H9 (cell line): ENCODE data around the gene F7. TPM values are rescaled to one million over a fixed set of nuclear protein-coding genes. Genes with fewer than 3 reads are reported as not detected.
A peak's percentile ranks its signal among the peaks of the same experiment; 100 is the strongest.

Experiments used
- DNase-seq: peaks from one replicate; pipeline ENCODE4 v3.0.0-alpha.2; 2017
- H2AFZ ChIP-seq: one replicate; pipeline ENCODE4 v1.6.1; 2013; ENCODE audit warnings: mild to moderate bottlenecking, low read length, control low read depth, moderate library complexity
- H2AK5ac ChIP-seq: 2 replicates; pipeline ENCODE4 v1.6.1; 2013; ENCODE audit warnings: low read length, control low read depth, mixed read lengths; ENCODE audit not compliant: insufficient read length
- H2BK120ac ChIP-seq: one replicate; pipeline ENCODE4 v1.6.1; 2013; ENCODE audit warnings: low read depth, mild to moderate bottlenecking, low read length, control low read depth, inconsistent platforms; ENCODE audit not compliant: poor library complexity, severe bottlenecking
- H2BK12ac ChIP-seq: 2 replicates; pipeline ENCODE4 v1.6.1; 2013; ENCODE audit warnings: low read length, control low read depth, mixed read lengths, low read depth; ENCODE audit not compliant: insufficient read length
- H2BK15ac ChIP-seq: 2 replicates; pipeline ENCODE4 v1.6.1; 2013; ENCODE audit warnings: low read depth, low read length, control low read depth
- H2BK20ac ChIP-seq: one replicate; pipeline ENCODE4 v1.6.1; 2013; ENCODE audit warnings: low read depth, mild to moderate bottlenecking, low read length, control low read depth, inconsistent platforms; ENCODE audit not compliant: poor library complexity, severe bottlenecking
- H2BK5ac ChIP-seq: 2 replicates; pipeline ENCODE4 v1.6.1; 2013; ENCODE audit warnings: low read length, control low read depth, mixed read lengths; ENCODE audit not compliant: insufficient read length
- H3K14ac ChIP-seq: 2 replicates; pipeline ENCODE4 v1.6.1; 2013; ENCODE audit warnings: low read length, control low read depth; ENCODE audit not compliant: insufficient read depth
- H3K18ac ChIP-seq: 2 replicates; pipeline ENCODE4 v1.6.1; 2013; ENCODE audit warnings: low read depth, mild to moderate bottlenecking, mixed read lengths, low read length, control low read depth; ENCODE audit not compliant: insufficient read length
- H3K23ac ChIP-seq: 2 replicates; pipeline ENCODE4 v1.6.1; 2013; ENCODE audit warnings: low read length, control low read depth, mixed read lengths, low read depth; ENCODE audit not compliant: insufficient read length
- H3K23me2 ChIP-seq: 2 replicates; pipeline ENCODE4 v1.6.1; 2013; ENCODE audit warnings: low read depth, mild to moderate bottlenecking, mixed read lengths, low read length, control low read depth; ENCODE audit not compliant: insufficient read length, poor library complexity, severe bottlenecking
- H3K27ac ChIP-seq: 2 replicates; pipeline ENCODE4 v1.5.1; 2013; ENCODE audit warnings: low read length, control low read depth, mixed read lengths, low read depth; ENCODE audit not compliant: insufficient read length
- H3K27me3 ChIP-seq: 2 replicates; pipeline ENCODE4 v1.6.1; 2013; ENCODE audit warnings: low read length, control low read depth, inconsistent platforms; ENCODE audit not compliant: insufficient read depth
- H3K4ac ChIP-seq: 2 replicates; pipeline ENCODE4 v1.6.1; 2013; ENCODE audit warnings: low read depth, mild to moderate bottlenecking, control low read depth, inconsistent platforms, low read length, moderate library complexity
- H3K4me1 ChIP-seq: 2 replicates; pipeline ENCODE4 v1.6.1; 2013; ENCODE audit warnings: low read length, control low read depth, inconsistent platforms; ENCODE audit not compliant: insufficient read depth
- H3K4me2 ChIP-seq: 2 replicates; pipeline ENCODE4 v1.6.1; 2013; ENCODE audit warnings: low read length, control low read depth, mixed read lengths; ENCODE audit not compliant: insufficient read length, insufficient read depth
- H3K56ac ChIP-seq: 2 replicates; pipeline ENCODE4 v1.6.1; 2013; ENCODE audit warnings: low read depth, mild to moderate bottlenecking, mixed read lengths, low read length, control low read depth; ENCODE audit not compliant: insufficient read length
- H3K79me1 ChIP-seq: 2 replicates; pipeline ENCODE4 v1.6.1; 2013; ENCODE audit warnings: low read depth, mild to moderate bottlenecking, moderate library complexity, low read length, control low read depth, inconsistent platforms; ENCODE audit not compliant: insufficient read depth, poor library complexity, severe bottlenecking
- H3K79me2 ChIP-seq: 2 replicates; pipeline ENCODE4 v1.6.1; 2013; ENCODE audit warnings: low read length, control low read depth, inconsistent platforms; ENCODE audit not compliant: insufficient read depth
- H3K9ac ChIP-seq: 2 replicates; pipeline ENCODE4 v1.6.1; 2013; ENCODE audit warnings: low read length, control low read depth, mixed read lengths; ENCODE audit not compliant: insufficient read length; ENCODE audit errors: extremely low read depth
- H3K9me3 ChIP-seq: one replicate; pipeline ENCODE4 v1.6.1; 2013; ENCODE audit warnings: low read depth, low read length, inconsistent platforms; ENCODE audit not compliant: control insufficient read depth
- H3T11ph ChIP-seq: one replicate; pipeline ENCODE4 v1.6.1; 2013; ENCODE audit warnings: mild to moderate bottlenecking, low read length, control low read depth, inconsistent platforms
- H4K20me1 ChIP-seq: one replicate; pipeline ENCODE4 v1.6.1; 2013; ENCODE audit not compliant: control insufficient read depth, insufficient read length, insufficient read depth
- H4K5ac ChIP-seq: 2 replicates; pipeline ENCODE4 v1.6.1; 2013; ENCODE audit warnings: low read depth, mild to moderate bottlenecking, mixed read lengths, low read length, control low read depth; ENCODE audit not compliant: insufficient read length
- H4K8ac ChIP-seq: replicated peaks from 2 replicates; pipeline ENCODE4 v1.6.1; 2013; ENCODE audit warnings: low read length, control low read depth, mixed read lengths, low read depth; ENCODE audit not compliant: insufficient read length
- H4K91ac ChIP-seq: 2 replicates; pipeline ENCODE4 v1.6.1; 2013; ENCODE audit warnings: low read depth, mild to moderate bottlenecking, moderate library complexity, mixed read lengths, low read length, control low read depth; ENCODE audit not compliant: insufficient read length
- H3K27ac Mint-ChIP-seq, 3 experiments: 2 replicates in 2 of 3; 3 replicates in 1 of 3; pipeline ENCODE4 v1.8.0; 2020 to 2021; ENCODE audit warnings: mixed read lengths in 3 of 3, mild to moderate bottlenecking in 1 of 3, moderate library complexity in 1 of 3
- H3K27me3 Mint-ChIP-seq: 2 replicates; pipeline ENCODE4 v1.8.0; 2021; ENCODE audit warnings: low read depth, mild to moderate bottlenecking, moderate library complexity, mixed read lengths
- H3K36me3 Mint-ChIP-seq, 3 experiments: 2 replicates in 2 of 3; 3 replicates in 1 of 3; pipeline ENCODE4 v1.8.0; 2020 to 2021; ENCODE audit warnings: low read depth in 3 of 3, mixed read lengths in 3 of 3; ENCODE audit not compliant: insufficient read depth in 1 of 3
- H3K4me1 Mint-ChIP-seq, 2 experiments: 2 replicates each; pipeline ENCODE4 v1.8.0; 2020; ENCODE audit warnings: mixed read lengths in 2 of 2
- H3K4me3 Mint-ChIP-seq, 2 experiments: 2 replicates in 1 of 2; 3 replicates in 1 of 2; pipeline ENCODE4 v1.8.0; 2020 to 2021; ENCODE audit warnings: mild to moderate bottlenecking in 2 of 2, mixed read lengths in 2 of 2, moderate library complexity in 1 of 2
- H3K9me3 Mint-ChIP-seq, 2 experiments: 2 replicates in 1 of 2; 3 replicates in 1 of 2; pipeline ENCODE4 v1.8.0; 2020; ENCODE audit warnings: mild to moderate bottlenecking in 2 of 2, mixed read lengths in 2 of 2, moderate library complexity in 1 of 2
- WGBS: extraction: QIAGEN DNeasy Blood & Tissue Kit; methylation state at CpG from one replicate; pipeline ENCODE4 v1.1.7; 2013; ENCODE audit warnings: missing lambda C conversion rate, low lambda C conversion rate, mixed read lengths; ENCODE audit not compliant: insufficient read length; ENCODE audit errors: extremely low coverage; 5-methylcytosine and 5-hydroxymethylcytosine counted together
- total RNA-seq: library from RNA; stranded (reverse); gene quantifications from 2 replicates; pipeline ENCODE4 v1.2.1, GENCODE V29; 2021
- TF ChIP-seq, protein P1 (sequence below): fragments of 200-600 bp; sonication (generic); conservative IDR thresholded peaks from 3 replicates; pipeline ENCODE4 v1.8.0; 2021; ENCODE audit warnings: antibody characterized with exemption, mild to moderate bottlenecking

F7 gene
- total RNA-seq, 1 experiment from 2014 or later: 0.81 TPM

DNA sequence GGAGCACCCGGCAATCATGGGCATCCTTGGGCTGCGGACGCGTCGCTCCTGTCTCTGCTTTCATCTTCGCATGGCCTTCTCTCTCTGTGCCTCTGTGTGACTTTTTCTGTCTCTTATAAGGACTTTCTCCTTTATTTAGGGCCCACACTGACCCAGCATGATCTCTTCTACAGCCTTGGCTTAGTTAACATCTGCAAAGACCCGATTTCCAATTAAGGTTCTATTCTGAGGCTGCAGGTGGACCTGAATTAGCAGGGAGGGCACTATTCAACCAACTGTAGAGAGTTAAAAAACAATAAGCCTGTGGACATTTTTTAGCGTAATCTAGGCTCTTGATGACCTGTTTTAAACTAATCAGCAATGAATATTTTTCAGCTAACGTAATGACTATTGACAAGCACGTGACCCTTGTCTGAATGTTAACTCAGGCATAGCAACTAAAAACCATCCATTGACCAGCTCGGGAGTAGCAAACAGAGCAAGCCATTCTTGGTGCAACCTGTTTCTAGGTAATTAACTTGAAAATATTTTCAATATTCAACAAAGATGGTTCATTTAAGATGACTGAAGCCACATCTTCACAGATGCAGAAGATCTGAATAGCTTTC, 32.2 kb downstream of the F7 start:
- Histone ChIP-seq H3K4me1 (no peaks in the 10 kb centered on the region), H3K79me2 (no peaks in the 10 kb centered on the region), H2AK5ac (no peak overlapping the region), H3T11ph (no peak overlapping the region), H4K20me1 (no peaks in the 10 kb centered on the region), H2BK5ac (no peak overlapping the region), H3K9me3 (no peaks in the 10 kb centered on the region), H4K8ac (no peak overlapping the region), H3K23me2 (no peaks in the 10 kb centered on the region), H3K14ac (no peak overlapping the region), H3K4ac (no peak overlapping the region), H3K27ac (no peak overlapping the region), H4K91ac (no peak overlapping the region), H3K56ac (no peak overlapping the region), H3K79me1 (no peaks in the 10 kb centered on the region), H2BK12ac (no peak overlapping the region), H4K5ac (no peak overlapping the region), H2BK120ac (no peak overlapping the region), H3K18ac (no peak overlapping the region), H3K23ac (no peak overlapping the region), H3K4me2 (no peak overlapping the region), H2BK20ac (no peak overlapping the region), H2BK15ac (no peak overlapping the region), H2AFZ (no peak overlapping the region), H3K9ac (no peak overlapping the region), H3K27me3 (no peaks in the 10 kb centered on the region)
- H3K4me3 Mint-ChIP-seq: no peak overlapping the region
- DNase-seq: peak; percentile 18
- no peaks in the 10 kb centered on the region for H3K9me3 Mint-ChIP-seq
- H3K4me1 Mint-ChIP-seq: peaks cover 14 to 30% of the 10 kb centered on the region in 2 experiments
- no peaks in the 10 kb centered on the region; a peak in 1 of 7 replicates for H3K36me3 Mint-ChIP-seq
- TF ChIP-seq, protein P1, sequence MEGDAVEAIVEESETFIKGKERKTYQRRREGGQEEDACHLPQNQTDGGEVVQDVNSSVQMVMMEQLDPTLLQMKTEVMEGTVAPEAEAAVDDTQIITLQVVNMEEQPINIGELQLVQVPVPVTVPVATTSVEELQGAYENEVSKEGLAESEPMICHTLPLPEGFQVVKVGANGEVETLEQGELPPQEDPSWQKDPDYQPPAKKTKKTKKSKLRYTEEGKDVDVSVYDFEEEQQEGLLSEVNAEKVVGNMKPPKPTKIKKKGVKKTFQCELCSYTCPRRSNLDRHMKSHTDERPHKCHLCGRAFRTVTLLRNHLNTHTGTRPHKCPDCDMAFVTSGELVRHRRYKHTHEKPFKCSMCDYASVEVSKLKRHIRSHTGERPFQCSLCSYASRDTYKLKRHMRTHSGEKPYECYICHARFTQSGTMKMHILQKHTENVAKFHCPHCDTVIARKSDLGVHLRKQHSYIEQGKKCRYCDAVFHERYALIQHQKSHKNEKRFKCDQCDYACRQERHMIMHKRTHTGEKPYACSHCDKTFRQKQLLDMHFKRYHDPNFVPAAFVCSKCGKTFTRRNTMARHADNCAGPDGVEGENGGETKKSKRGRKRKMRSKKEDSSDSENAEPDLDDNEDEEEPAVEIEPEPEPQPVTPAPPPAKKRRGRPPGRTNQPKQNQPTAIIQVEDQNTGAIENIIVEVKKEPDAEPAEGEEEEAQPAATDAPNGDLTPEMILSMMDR: no peak
- peaks cover 2% of the 10 kb centered on the region for H3K27me3 Mint-ChIP-seq
- no CpG with 5 or more reads among the region's 11 CpGs for WGBS
- peak overlapping the region in 1 of 3 experiments; percentile 59; a peak in 2 of 7 replicates for H3K27ac Mint-ChIP-seq
